ENCODE measurements around the gene RAB1A. TPM values are rescaled to one million over a fixed set of nuclear protein-coding genes. Genes with fewer than 3 reads are reported as not detected.
A peak's percentile ranks its signal among the peaks of the same experiment; 100 is the strongest.

The RAB1A gene
- total and polyA plus RNA-seq, 2 experiments from 2014 or later: 94.8 to 172 TPM

GRCh38 chr2:65045651-65046050, 84.3 kb downstream of the RAB1A start:
- H3K36me3 ChIP-seq (ENCODE audit: insufficient read depth): peaks cover 21% of the 10 kb centered on the region
- Mint-ChIP-seq H3K4me1 (peaks cover 24% of the 10 kb centered on the region), H3K9me3 (peaks cover 37% of the 10 kb centered on the region), H3K36me3 (ENCODE audit: low read depth) (peaks cover 68% of the 10 kb centered on the region), H3K27ac (0 out of 2 replicates have a peak overlapping the region, but pooled peaks have one; percentile 20), H3K27me3 (ENCODE audit: insufficient read depth, low read depth, poor library complexity) (peaks cover 10% of the 10 kb centered on the region), H3K4me3 (no peak overlapping the region)
- no peaks in the 10 kb centered on the region for H3K79me2 ChIP-seq (replicated peaks; ENCODE audit: insufficient read depth)
- H3K4me2 ChIP-seq: peak overlapping the region; percentile 7; the same call in 1 of the 2 replicates
- ATAC-seq: peak; percentile 69
- 0 out of 2 replicates have a peak, but pooled peaks cover 3% of the 10 kb centered on the region for H3K9me2 ChIP-seq (ENCODE audit: insufficient read depth)
- no peak overlapping the region for H2AFZ ChIP-seq
- no peak overlapping the region for H3K4me3 ChIP-seq
- no peaks in the 10 kb centered on the region for H3K27me3 ChIP-seq (ENCODE audit: insufficient read depth)
- H3K27ac ChIP-seq (ENCODE audit: low read depth): peak overlapping the region; percentile 47; the same call in 1 of the 2 replicates
- TF ChIP-seq ZNF114 (CRISPR knock-in tag; IDR thresholded peaks at IDR 0.05) (no peak), NANOG (IDR thresholded peaks at IDR 0.05; ENCODE audit: borderline replicate concordance) (no peak), ZNF331 (CRISPR knock-in tag; IDR thresholded peaks at IDR 0.05; ENCODE audit: low read depth) (no peak), JUNB (IDR thresholded peaks at IDR 0.05; ENCODE audit: unreplicated experiment) (no peak), REST (IDR thresholded peaks at IDR 0.05; ENCODE audit: unreplicated experiment) (no peak), CREB1 (CRISPR knock-in tag; IDR thresholded peaks at IDR 0.05; ENCODE audit: low read depth) (no peak), ZNF462 (CRISPR knock-in tag; IDR thresholded peaks at IDR 0.05) (no peak), EZH2phosphoT487 (IDR thresholded peaks at IDR 0.05; ENCODE audit: unreplicated experiment) (no peak), CTCF (conservative IDR thresholded peaks at IDR 0.05; ENCODE audit: low read depth in 2 of 2) (no peak), ETS1 (IDR thresholded peaks at IDR 0.05) (no peak), POLR2AphosphoS5 (IDR thresholded peaks at IDR 0.05; ENCODE audit: low read depth) (no peak), EZH2 (IDR thresholded peaks at IDR 0.05; ENCODE audit: low read depth, unreplicated experiment) (no peak), STAT1 (IDR thresholded peaks at IDR 0.05; ENCODE audit: unreplicated experiment) (no peak)
- H3K4me1 ChIP-seq (ENCODE audit: insufficient read depth): peaks cover 16% of the 10 kb centered on the region; the same call in 1 of the 2 replicates
- no peaks in the 10 kb centered on the region for H3F3A ChIP-seq (replicated peaks; ENCODE audit: low read depth)
- H4K20me1 ChIP-seq (replicated peaks; ENCODE audit: insufficient read depth): no peaks in the 10 kb centered on the region; the same call in 1 of the 2 replicates
- DNase-seq (ENCODE audit: low spot score): peak; percentile 55

All from GM23338 (cell line).